EL (cell line): ENCODE measurements around the gene NR3C2.

Source experiments
- DNase-seq: peaks from one replicate; pipeline ENCODE4 v3.0.0-alpha.2; 2016

Gene NR3C2

DNA sequence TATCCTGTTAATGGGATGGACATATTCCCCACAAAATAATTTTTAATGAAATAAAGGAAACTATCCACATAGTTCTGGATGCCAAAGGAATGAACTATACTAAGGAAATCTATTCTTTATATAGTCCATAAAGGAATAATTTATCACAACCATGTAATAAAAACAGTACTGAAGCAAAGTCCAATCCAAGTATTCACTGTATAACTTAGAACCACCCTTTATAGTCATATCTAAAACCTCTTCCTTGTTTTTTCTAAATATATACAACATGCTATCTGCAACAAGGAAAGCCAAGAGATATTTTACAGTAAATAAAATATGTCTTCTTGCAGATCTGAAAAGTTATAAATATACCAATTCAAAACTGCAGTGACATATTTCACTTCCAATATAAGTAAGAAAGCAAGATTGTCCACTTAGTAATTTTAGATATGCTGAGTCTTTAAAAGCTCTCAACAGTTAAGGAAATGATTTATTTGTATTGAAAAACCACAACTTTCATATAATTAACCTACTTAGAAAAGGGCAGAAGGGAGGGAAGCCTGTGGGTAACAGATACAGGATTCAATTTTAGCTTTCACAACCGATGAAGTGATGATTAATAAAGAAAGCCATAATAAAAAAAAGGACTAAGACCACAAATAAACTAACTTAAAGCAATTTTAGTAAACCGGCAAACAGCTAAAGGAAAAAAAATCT, 8.0 kb downstream of the NR3C2 start:
- no peak for DNase-seq

GRCh38 chr4:148431401-148431800, 10.8 kb downstream of the NR3C2 start:
- no peak for DNase-seq

GRCh38 chr4:148430854-148431253, 11.4 kb downstream of the NR3C2 start:
- DNase-seq = no peak

- no peak for DNase-seq
These were observed 13.0 kb downstream of the NR3C2 start for GRCh38 chr4:148429206-148429605.

GRCh38 chr4:148426643-148427042, 15.6 kb downstream of the NR3C2 start:
- no peak for DNase-seq

DNA sequence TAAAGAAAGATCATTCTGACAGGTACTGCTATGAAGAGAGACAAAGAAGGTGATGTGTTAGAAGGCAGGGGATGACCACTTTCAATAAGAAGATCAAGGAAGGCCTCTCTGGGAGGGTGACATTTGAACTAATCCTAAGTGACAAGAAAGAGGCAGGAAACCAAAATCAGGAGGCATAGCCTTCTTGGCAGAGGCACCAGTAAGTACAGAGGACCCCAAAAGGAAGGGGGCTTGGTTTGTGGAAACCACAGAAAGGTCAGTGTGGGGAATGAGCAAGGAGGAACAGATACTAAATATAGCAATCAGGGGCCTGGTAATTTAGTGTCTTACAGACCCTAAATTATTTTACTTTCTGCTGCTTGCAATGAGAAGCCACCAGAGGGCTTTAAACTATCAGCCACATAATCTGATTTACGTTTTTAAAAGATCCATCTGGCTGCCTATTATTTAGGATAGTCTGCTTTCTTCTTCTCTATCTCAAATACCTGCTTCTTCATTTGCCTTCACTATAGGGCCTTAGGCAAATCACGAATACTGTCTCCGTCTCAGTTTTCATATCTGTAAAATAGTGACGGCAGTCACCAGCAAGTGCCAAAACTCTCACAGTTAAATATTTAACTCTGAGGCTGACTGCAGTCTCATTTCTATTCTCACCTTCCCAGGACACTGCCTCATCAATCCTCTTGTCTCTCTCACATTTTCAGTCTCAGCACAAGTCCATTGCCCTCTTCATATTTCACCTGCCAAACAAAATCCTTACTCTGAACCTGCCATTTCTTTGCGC, 16.7 kb downstream of the NR3C2 start:
- no peak for DNase-seq

- DNase-seq = no peak
These were observed 21.8 kb downstream of the NR3C2 start for GRCh38 chr4:148420397-148420796.

- no peak for DNase-seq
These were observed 26.7 kb downstream of the NR3C2 start for GRCh38 chr4:148415500-148415899.

DNA sequence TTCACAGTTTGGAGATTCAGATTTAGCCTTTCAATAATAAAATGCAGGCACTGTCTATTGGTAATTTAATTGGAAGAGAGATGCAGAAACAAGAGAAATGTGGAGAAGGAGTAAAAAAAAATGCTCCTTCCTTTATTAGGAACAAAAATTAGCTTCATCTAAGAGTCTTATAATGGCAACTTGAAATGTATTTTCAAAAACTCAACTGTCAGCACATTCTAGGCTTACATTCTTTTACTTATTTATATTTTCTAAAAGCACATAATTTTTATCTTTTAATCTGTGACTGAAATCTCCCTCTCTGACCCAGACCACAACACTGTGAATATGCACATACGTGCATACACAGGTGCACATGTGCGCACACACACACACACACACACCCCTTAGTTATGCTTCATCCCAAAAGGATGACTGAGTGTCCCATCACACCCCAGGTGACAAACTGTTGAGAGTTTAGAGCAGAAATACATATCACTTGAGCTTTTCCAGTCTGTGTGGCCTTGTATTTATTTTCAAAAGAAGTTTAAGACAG, 29.7 kb downstream of the NR3C2 start:
- no peak for DNase-seq

GRCh38 chr4:148405161-148405893, 36.9 kb downstream of the NR3C2 start:
- DNase-seq = no peak

- no peak for DNase-seq
These were observed 43.2 kb downstream of the NR3C2 start for GRCh38 chr4:148398988-148399387.

GRCh38 chr4:148397771-148398170, 44.4 kb downstream of the NR3C2 start:
- no peak for DNase-seq

- DNase-seq = no peak
These were observed 45.1 kb downstream of the NR3C2 start for GRCh38 chr4:148396986-148397673.

DNA sequence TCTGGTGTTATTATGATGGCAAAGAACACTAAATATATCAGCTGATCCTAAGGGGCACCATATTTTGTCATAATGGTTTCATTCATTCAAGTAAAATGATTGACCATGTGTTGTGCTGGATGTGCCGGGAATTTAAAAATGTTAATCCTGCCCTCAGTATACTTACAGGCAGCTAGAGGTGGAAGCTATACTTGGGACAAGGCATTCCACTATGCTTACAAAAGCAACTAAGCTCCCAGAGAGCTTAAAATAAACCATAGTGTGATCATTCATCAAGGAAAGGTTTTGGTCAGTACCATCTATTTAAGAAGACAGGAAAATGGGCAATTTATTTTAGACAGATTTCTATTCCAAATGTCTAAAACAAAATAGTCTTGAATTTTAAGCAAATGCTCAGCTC, 46.4 kb downstream of the NR3C2 start:
- DNase-seq = no peak

GRCh38 chr4:148391056-148391455, 51.2 kb downstream of the NR3C2 start:
- no peak for DNase-seq

DNA sequence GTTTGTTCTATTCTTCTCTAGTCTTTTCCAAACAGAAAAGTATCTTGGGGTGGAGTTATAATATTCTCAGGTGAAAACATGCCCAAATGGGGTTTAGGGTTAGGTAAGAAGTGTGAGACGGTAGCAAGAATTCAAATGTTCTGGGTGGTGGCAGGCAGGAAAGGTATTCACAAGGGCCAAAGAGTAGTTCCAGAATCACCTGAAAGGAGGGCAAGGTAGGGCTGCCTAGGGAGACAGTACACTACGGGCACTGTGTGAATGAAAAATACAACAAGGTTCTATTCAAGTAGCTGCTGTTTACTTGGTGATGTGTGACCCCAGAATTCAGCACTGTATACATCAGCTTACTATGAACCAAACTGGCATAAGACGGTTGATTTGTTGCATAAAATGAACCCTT, 51.9 kb downstream of the NR3C2 start:
- DNase-seq = no peak

GRCh38 chr4:148380291-148380690, 61.9 kb downstream of the NR3C2 start:
- DNase-seq = no peak

GRCh38 chr4:148376151-148376550, 66.1 kb downstream of the NR3C2 start:
- DNase-seq = peak; percentile 1

GRCh38 chr4:148375584-148375983, 66.6 kb downstream of the NR3C2 start:
- no peak for DNase-seq

DNA sequence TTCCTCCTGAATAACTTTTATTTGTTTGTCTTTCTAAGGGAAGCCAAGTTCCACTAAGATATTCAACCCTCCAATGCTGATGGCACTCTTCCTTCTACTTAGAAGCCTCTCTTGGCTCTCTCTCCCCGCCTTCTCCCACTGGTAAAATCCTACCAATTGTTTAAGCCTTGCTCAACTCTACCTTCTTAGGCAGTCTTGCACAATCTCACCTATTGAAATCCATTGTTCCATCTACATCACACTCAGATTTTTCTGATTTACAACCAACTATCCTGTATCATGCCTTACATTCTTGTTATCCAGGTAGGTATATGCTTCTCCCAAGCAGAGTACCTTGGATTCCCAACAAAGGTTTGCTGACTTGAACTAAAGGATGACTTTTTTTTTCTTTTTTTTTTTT, 69.1 kb downstream of the NR3C2 start:
- no peak for DNase-seq

DNA sequence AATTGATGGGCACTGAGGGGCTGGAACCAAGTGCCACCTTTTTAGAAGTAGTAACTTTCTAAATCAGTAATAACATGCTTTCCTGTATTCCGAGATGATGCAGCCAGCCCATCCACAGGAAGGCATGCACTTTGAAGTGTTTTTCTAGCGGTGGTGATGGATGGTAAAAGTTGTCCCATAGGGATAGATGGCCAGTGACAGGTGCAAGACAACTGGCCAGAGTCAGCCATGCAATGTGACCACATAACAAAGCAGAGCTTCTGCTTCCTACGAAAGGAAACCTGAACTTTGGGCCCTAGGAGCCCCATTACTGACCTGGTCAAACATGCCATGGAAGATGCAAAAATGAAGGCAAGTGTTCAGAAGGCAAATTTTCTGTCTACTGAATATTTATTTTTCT, 72.3 kb downstream of the NR3C2 start:
- no peak for DNase-seq

DNA sequence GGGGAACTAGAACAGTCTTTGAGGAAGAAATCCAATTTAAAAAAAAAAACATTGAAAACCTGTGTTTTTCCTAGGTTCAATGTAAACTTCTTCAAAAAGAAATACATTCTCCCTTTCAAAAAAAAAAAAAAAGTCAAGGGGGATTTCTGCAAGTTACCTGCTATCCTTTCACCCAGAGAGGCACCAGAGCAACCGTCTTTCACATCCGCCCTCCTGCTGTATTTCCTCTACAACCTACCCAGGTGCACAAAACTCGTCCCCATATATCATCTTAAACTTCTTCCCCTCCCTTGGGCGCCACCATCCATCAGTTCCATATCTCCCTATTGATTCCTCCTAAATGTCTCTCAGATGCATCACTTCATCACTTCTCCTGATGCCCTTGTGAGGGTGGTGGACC, 74.5 kb downstream of the NR3C2 start:
- no peak for DNase-seq

DNA sequence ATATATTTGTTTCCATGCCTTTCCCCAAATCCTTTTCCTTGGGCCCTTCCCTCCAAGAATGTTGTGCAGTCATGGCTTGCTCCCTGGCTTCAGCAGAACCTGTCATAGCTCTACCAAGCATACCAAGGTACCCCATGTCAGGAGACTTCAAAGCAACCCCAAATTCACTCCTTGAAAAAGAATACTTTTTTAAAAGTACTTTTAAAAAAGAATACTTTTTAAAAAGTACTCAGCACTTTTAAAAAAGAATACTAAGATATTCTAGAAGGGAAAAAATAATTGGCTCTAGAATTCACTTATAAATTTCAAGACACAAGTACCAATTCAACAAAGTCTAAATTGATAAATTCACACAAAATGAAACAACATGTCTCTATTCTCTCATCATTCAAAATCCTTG, 76.0 kb downstream of the NR3C2 start:
- DNase-seq = no peak
